Thymus (tissue), 11 donors: ENCODE measurements around the gene MTCH1. TPM values are rescaled to one million over a fixed set of nuclear protein-coding genes. Genes with fewer than 3 reads are reported as not detected.

Source experiments
- DNase-seq, 9 donors: peaks; one replicate each; pipeline ENCODE4 v3.0.0-alpha.2; 2013; ENCODE audit warnings: low spot score in 9 of 9, low read depth in 6 of 9, missing footprints in 1 of 9
- H3K27ac ChIP-seq, 2 donors: one replicate each; pipeline ENCODE4 v1.5.1; 2013; ENCODE audit warnings: control low read depth in 1 of 2, low read depth in 1 of 2, low read length in 1 of 2, mild to moderate bottlenecking in 1 of 2, moderate library complexity in 1 of 2
- H3K27me3 ChIP-seq, 2 donors: one replicate each; pipeline ENCODE4 v1.5.1; 2013; ENCODE audit warnings: low read length in 1 of 2; ENCODE audit not compliant: control insufficient read depth in 2 of 2, insufficient read depth in 1 of 2
- H3K36me3 ChIP-seq, 2 donors: one replicate each; pipeline ENCODE4 v1.5.1; 2013; ENCODE audit warnings: low read length in 1 of 2, mild to moderate bottlenecking in 1 of 2, moderate library complexity in 1 of 2; ENCODE audit not compliant: control insufficient read depth in 2 of 2, insufficient read depth in 2 of 2
- H3K4me1 ChIP-seq, 2 donors: one replicate each; pipeline ENCODE4 v1.5.1; 2013; ENCODE audit warnings: low read length in 2 of 2; ENCODE audit not compliant: control insufficient read depth in 2 of 2, insufficient read depth in 2 of 2
- H3K4me3 ChIP-seq, 2 donors: one replicate each; pipeline ENCODE4 v1.5.1; 2013; ENCODE audit warnings: low read length in 2 of 2, control low read depth in 1 of 2, mild to moderate bottlenecking in 1 of 2
- H3K9me3 ChIP-seq, 2 donors: one replicate each; pipeline ENCODE4 v1.5.1; 2013; ENCODE audit warnings: low read length in 1 of 2, mild to moderate bottlenecking in 1 of 2; ENCODE audit not compliant: control insufficient read depth in 2 of 2, insufficient read depth in 1 of 2
- WGBS: extraction: QIAGEN DNeasy Blood & Tissue Kit; methylation state at CpG from one replicate; pipeline ENCODE4 v1.1.7; 2013; 5-methylcytosine and 5-hydroxymethylcytosine counted together
- polyA plus RNA-seq: library from polyadenylated mRNA; stranded (reverse); fragments of 200-250 nt; gene quantifications from one replicate; pipeline ENCODE4 v1.2.3, GENCODE V29; 2013
- total RNA-seq: library from RNA; stranded (reverse); fragments of 120-200 nt; gene quantifications from one replicate; pipeline ENCODE4 v1.2.4, GENCODE V29; 2013
- donor health status: healthy.

MTCH1 gene
- total and polyA plus RNA-seq, 2 donors = 110 to 152 TPM

DNA sequence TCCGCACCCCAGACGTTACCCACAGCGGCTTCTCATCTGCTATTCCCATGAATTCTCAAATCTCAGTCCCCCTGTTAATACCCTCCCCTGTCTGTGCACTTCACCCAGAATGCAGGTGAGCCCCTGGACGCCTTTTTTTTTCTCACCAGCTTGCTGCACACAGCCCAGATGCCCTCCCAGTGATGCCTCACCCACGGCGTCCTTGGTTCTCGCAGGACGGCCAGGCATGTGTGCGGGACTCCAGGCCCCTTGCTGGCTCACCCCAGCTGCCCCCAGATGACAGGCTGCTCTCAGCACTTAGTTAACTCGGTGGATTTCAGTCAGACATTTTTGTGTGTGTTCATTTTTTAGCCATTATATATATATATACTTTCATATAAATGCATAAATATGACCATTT is 56.8 kb downstream of the MTCH1 start:
- 93% methylated on average over 10 of the region's 10 CpGs for WGBS
- H3K9me3 ChIP-seq = no peaks in the 10 kb centered on the region
- no peaks in the 10 kb centered on the region for H3K27me3 ChIP-seq
- no peak overlapping the region for H3K27ac ChIP-seq
- peaks cover 8 to 22% of the 10 kb centered on the region in 2 donors for H3K4me1 ChIP-seq
- H3K4me3 ChIP-seq = no peak overlapping the region
- DNase-seq = no peak
- H3K36me3 ChIP-seq = peaks cover 5 to 10% of the 10 kb centered on the region in 2 donors

GRCh38 chr6:36928547-36928918 is 57.5 kb downstream of the MTCH1 start:
- H3K4me3 ChIP-seq = no peak overlapping the region
- no peaks in the 10 kb centered on the region for H3K27me3 ChIP-seq
- peaks cover 6 to 12% of the 10 kb centered on the region in 2 donors for H3K36me3 ChIP-seq
- H3K4me1 ChIP-seq = peaks cover 13 to 28% of the 10 kb centered on the region in 2 donors
- no peaks in the 10 kb centered on the region for H3K9me3 ChIP-seq
- WGBS = 95% methylated on average over 7 of the region's 7 CpGs
- no peak for DNase-seq
- no peak overlapping the region for H3K27ac ChIP-seq

- Histone ChIP-seq H3K36me3 (peaks cover 10 to 18% of the 10 kb centered on the region in 2 donors), H3K27me3 (no peaks in the 10 kb centered on the region), H3K9me3 (no peaks in the 10 kb centered on the region), H3K4me3 (no peak overlapping the region), H3K4me1 (peaks cover 18 to 34% of the 10 kb centered on the region in 2 donors), H3K27ac (no peak overlapping the region)
- no peak for DNase-seq
- WGBS = 97% methylated on average over 13 of the region's 13 CpGs
These were observed 58.1 kb downstream of the MTCH1 start for GRCh38 chr6:36927691-36928546.

DNA sequence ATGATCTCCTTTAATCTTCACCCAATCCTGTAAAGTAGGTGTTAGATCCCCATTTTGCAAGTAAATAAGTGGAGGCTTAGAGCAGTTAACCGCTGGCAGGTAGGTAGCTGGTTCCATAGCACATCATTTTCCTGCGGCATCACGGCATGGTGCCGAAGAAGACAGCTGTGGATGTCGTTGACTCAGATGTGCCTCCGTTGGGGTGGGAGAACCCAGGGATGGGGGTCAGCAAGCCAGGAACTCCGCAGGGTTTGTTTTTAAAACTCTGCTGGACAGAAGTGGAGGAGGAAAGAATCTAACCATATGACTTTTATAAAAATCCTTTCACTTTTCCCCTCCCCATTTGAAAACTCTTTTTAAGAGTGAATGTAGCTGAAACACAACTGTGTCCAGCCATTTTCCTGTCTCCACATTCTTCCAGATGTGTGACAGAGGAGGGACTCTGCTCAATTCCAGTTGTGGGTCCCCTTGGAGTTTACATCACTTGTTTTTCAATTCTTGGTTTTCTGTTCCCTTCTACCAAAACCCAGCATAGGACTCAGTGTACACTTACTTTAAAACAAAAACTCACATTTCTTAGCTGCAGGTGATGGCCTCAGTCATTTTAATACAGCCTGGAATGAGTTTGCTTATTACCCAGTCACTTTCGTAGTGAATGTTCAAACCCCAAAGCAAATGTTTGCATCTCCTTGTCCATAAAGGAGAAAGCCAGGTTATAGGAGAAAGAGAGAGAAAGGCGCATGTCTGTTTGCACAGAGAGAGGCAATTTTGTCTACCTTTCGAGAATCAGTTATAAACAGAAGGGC is 59.1 kb downstream of the MTCH1 start:
- H3K27me3 ChIP-seq = no peaks in the 10 kb centered on the region
- 97% methylated on average over 10 of the region's 10 CpGs for WGBS
- no peaks in the 10 kb centered on the region for H3K9me3 ChIP-seq
- DNase-seq = no peak
- no peak overlapping the region for H3K4me3 ChIP-seq
- peaks cover 10 to 21% of the 10 kb centered on the region in 2 donors for H3K36me3 ChIP-seq
- H3K4me1 ChIP-seq = peaks cover 18 to 37% of the 10 kb centered on the region in 2 donors
- no peak overlapping the region for H3K27ac ChIP-seq

- Histone ChIP-seq H3K4me1 (peaks cover 18 to 43% of the 10 kb centered on the region in 2 donors), H3K27me3 (no peaks in the 10 kb centered on the region), H3K36me3 (peaks cover 10 to 30% of the 10 kb centered on the region in 2 donors), H3K9me3 (peaks cover 0 to 3% of the 10 kb centered on the region in 2 donors), H3K27ac (no peak overlapping the region), H3K4me3 (no peak overlapping the region)
- no peak for DNase-seq
- WGBS = 97% methylated on average over 4 of the region's 4 CpGs
These were observed 60.2 kb downstream of the MTCH1 start for GRCh38 chr6:36925809-36926208.

DNA sequence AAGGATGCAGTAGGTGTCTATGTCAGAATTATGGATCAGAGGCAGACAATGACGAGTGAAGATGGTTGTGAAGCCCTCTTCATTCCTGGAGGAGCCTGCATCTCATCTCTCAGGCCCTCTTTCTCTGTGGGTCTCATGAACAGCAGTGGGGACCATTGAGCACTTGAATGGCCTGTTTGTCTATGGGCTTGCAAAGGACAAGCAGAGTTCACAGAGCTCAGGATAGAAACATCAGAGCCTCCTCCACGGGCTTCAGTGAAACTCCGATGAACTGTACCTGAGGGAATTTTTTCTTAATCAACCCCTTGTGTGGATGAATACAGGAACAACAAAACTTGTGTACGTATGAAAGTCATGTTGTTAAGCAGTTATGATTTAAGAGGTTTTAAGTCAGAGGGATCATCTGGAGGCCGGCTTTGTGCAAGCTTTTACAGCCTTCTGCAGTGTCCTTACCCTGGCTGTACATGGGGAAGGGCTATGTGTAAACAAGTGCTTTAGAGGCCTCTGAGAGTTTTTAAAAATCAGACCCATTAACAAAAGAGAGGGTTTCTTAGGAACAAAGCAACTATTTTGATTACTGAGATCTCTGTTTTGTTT is 61.1 kb downstream of the MTCH1 start:
- Histone ChIP-seq H3K36me3 (peaks cover 13 to 39% of the 10 kb centered on the region in 2 donors), H3K27ac (peak overlapping the region; percentile 31 to 83), H3K4me3 (peak overlapping the region in 1 of 2 donors; percentile 17), H3K27me3 (no peaks in the 10 kb centered on the region), H3K4me1 (peaks cover 18 to 45% of the 10 kb centered on the region in 2 donors), H3K9me3 (peaks cover 0 to 3% of the 10 kb centered on the region in 2 donors)
- 95% methylated on average over 5 of the region's 5 CpGs for WGBS
- DNase-seq = no peak

- Histone ChIP-seq H3K9me3 (peaks cover 0 to 3% of the 10 kb centered on the region in 2 donors), H3K27me3 (no peaks in the 10 kb centered on the region), H3K4me1 (peaks cover 18 to 45% of the 10 kb centered on the region in 2 donors), H3K27ac (peak overlapping the region; percentile 33 to 83), H3K36me3 (peaks cover 19 to 46% of the 10 kb centered on the region in 2 donors), H3K4me3 (peak overlapping the region in 1 of 2 donors; percentile 17)
- WGBS = 32% methylated on average over 4 of the region's 4 CpGs
- peak in 8 of 9 donors; percentile 43 to 89 (median 71) for DNase-seq
These were observed 61.9 kb downstream of the MTCH1 start for GRCh38 chr6:36924131-36924530.

DNA sequence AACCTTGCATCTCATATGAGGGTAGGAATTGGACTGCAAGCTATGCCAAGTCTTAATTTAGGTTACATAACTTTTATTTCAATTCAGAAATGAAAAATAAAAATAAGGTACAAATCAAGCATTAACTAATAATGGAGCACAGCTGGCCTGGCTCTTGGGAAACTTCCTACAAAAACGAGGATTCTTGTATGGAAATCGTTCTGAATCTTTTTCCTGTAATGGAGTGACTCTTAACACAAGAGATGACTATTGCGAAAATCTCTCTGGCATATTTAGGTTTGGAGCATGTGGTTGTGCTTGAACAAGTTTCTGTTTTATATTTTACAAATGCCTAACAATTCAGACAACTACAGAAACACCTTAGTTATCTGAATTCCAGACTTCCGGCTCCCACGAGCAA is 65.5 kb downstream of the MTCH1 start:
- Histone ChIP-seq H3K36me3 (peaks cover 39 to 71% of the 10 kb centered on the region in 2 donors), H3K4me1 (peaks cover 18 to 56% of the 10 kb centered on the region in 2 donors)
- WGBS = 98% methylated on average over 5 of the region's 5 CpGs

More for the DNA sequence above, 65.5 kb downstream of the MTCH1 start:
- Histone ChIP-seq H3K4me3 (no peak overlapping the region), H3K9me3 (peaks cover 0 to 3% of the 10 kb centered on the region in 2 donors), H3K27me3 (no peaks in the 10 kb centered on the region), H3K27ac (no peak overlapping the region)
- no peak for DNase-seq
